Suppressor macrophage treated with lipopolysaccharide for 1 hour (primary cell): Measurements from ENCODE around the gene AMBP.
A peak's percentile ranks its signal among the peaks of the same experiment; 100 is the strongest.
"Not testable (repeated sequence)": the region's sequence is repeated elsewhere in the genome, so short reads cannot be mapped to it uniquely, and the experiment has no call there.

Experiments used
- DNase-seq, 3 donors: peaks; one replicate each; pipeline ENCODE4 v3.0.0-alpha.2; 2020 to 2022

AMBP gene

DNA sequence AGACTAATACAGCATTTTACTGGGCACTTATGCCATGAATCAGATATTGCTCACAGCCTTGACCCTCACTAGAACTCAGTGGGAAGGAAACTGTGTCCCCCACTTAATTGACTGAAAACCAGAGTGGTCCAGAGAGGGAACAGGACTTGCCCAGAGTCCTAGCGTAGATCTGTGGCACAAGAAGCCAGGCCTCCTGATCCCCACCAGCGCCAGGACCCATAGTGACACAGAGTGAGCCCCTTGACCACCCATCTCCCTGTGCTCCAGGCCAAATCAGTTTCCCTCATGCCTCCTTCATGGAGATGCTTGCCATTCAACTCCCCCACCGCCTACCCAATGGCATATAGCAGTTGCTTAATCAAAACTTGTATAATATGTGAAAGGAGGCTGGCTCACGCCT lies 12.7 kb upstream of the AMBP start:
- DNase-seq: no peak

DNA sequence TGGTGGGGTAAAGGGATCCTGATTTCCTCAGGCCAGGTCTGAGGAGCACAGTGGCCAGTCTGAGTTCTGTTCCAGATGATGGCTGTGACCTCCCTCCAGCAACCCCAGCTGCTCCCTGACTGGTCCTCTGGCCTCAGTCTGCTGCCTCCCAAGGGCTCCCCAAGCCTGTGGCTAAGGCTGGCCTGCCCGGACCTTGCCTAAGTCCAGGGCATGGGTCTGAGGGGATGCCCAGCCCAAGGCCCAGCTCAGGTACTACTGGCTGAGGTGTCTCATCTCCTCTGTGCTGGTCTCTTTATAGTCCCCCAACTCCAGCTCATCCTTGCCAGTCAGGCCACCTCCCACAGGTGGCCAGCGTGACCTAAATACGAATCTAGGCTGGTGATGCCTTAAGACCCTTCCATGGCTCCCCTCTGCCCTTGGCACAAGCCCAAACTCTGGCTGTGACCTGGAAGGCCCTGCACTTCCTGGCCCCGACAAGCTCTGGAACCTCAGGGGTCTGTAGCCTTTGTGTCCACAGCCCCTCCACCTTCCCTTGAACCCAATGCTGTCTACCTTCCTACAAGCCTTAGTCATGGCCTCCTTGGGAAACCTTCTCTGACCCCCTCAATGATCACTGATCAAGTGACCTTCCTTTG lies 11.2 kb upstream of the AMBP start:
- DNase-seq: no peak

DNA sequence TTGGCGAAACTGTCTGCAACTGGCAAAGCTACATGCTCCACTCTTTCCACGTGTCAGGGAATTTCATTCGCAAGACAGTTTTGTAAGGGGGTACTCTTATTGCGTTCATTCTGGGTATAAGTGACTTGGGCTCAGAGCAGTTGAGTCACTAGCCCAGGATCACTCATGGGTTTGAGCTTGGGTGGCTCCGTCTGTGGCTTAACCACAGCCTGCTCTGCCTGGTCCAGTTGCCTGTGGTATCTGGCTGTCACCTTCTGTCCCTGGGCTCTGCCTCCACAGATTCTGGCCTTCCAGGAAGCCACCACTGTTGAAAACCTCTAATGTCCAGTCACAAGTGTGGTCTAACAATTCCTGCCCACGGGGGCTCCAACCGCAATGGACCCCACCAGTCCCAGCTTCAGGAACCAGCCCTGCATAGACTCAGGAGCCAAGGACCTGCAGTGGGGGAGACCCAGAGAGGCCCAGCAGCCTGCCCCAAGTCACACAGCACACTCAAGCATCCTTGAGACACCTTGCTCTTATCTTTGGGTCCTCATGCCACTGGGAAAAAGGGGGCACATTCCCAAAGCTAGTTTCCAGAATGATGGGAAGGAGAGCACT lies 10.6 kb upstream of the AMBP start:
- DNase-seq: no peak

DNA sequence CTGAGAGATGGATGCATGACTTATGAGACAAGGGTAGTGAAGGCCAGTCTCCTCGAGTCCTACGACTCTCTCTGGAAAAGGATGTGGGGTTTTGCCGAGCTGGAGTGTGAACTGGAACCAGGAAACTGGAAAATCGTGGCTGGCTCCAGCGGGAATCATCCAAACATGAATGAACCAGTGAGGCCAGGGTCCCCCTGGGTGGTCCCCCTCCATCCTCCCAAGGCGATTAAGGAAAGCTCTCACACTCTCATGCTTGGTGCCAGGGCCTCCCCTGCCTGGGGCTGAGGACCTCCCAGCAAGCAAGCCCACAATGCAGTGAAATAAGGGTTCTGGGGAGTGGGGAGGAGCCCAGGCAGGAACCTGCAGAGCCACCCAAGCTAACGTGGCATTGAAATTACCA lies 9.6 kb upstream of the AMBP start:
- no peak for DNase-seq

DNA sequence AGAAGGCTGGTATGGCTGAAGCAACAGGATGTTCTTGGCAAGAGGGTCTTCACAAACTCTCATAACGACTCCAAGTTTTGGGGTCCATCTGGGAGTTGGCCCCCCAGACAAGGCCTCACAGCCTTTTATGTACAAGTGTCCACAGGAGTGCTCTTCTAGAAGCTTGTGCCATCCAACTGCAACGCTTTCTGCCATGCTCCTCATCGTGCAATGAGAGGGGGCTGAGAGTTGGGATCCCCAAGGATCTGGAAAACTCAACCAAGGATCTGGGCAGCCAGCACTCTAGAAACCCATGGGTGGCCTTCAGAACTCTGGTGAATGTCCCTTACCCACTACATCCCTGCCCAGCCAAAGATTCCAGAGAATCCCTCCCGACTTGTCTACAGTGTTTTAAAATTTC lies 8.5 kb upstream of the AMBP start:
- no peak for DNase-seq

DNA sequence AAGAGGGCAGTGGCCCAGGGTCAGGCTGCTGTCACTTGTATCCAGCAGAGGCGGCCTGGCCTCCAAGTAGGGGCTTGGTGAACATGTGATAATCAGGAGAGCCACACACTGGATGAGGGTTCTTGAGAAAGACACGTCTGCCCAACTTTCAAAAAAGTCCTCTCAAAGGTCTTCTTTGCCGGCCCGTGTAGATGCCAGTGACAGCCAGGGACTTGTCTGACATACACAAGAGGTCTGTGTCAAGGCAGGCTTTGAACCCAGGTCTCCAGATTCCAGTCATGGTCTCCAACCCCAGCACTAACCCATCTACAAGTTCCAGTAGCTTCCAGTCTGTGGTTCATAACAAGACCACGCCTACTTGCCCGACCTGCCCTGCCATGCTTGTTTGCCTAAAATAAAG lies 7.9 kb upstream of the AMBP start:
- DNase-seq: no peak

DNA sequence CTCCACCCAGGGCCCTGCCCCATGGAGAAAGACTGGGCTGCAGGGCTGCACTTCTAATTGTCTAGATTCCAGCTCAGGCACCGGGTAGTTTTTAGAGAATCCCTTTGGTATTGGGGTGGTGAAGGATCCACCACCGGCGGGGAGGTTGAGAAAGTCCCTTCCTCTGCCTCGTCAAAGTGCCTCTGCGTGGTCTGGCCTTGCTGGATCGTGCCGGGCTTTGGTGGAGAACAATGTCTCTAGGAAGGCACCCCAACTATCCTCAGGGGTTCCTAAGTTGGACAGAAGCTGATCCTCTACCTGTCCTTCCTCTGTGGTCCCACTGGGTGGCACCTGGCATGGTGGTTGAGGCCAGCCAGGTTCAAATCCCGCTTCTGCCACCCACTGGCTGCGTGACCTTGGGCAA lies 7.3 kb upstream of the AMBP start:
- DNase-seq: no peak

DNA sequence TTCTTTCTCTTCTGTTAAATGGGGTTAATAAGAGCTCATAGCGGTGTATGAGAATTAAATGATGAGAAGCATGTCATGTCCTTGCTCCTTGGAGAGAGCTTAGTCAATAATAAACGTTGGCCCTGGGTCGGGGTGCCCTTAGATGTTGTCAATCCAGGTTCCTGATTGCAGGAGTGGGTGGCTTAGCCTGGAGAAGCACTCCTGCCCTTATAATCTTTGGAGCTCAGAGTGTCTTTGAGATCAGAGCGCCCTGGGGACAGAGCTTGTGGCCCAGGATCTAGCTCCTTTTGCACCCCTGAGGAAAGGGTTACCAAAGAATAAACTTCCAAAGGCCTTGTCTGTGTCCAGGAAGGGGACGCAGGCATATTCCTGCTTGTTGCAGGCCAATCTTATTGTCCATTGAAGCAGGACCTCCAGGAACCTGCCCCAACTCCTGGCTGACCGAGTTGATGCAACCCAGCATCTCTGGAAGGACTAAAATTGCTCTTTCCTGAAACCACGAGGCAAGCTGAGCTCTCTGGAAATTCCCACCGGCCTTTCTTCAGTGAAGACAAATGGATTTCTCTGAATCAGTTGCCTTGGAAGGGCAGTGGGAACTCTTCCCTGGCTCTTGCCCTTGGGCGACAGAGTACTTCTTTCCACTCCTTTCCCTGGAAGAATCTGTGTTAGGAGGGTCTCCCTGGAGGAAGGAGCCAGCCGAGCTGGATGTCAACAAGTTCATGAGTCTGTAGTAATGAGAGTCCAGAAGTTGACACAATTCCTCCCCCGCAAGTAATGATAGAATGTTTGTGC lies 6.4 kb upstream of the AMBP start:
- DNase-seq: no peak

DNA sequence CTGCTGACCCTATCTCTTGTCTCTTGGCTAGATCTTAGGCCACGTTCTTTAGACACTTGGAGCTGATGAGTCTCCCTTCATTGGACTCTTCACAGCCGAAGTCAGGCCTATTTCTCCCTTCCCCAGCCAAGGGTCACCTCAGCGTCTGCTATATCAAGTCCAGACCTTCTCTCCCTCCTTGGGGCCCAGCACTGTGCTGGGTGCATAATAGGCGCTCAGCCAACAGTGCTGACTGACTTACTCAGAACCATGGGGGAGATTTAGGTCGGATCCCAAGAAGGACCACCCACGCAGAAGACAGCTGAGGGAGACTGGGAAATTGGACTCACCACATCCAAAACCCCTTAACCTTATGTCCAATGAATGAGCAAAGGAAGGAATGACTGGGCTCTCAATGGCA lies 5.6 kb upstream of the AMBP start:
- no peak for DNase-seq

DNA sequence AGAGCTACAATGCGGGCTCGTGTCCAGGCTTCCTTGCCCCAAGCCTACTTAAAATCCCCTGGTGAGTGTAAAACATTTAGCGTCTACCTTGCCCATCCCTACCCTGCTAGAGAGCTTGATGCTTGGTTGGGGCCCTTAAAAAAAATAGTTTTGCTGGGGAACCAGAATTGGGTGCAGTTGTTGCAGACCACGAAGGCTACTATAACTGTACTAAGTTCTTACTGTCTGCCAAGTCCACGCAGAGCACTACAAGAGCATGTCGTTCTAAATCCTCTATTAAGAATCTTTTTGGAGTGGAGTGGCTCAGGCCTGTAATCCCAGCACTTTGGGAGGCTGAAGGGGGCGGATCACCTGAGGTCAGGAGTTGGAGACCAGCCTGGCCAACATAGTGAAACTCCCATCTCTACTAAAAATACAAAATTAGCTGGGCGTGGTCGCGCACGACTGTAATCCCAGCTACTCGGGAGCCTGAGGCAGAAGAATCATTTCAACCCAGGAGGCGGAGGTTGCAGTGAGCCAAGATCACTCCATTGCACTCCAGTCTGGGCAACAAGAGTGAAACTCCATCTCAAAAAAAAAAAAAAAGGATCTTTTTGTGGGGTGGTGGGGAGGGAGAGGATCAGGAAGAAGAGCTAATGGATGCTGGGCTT lies 4.8 kb upstream of the AMBP start:
- DNase-seq: not testable (repeated sequence)

DNA sequence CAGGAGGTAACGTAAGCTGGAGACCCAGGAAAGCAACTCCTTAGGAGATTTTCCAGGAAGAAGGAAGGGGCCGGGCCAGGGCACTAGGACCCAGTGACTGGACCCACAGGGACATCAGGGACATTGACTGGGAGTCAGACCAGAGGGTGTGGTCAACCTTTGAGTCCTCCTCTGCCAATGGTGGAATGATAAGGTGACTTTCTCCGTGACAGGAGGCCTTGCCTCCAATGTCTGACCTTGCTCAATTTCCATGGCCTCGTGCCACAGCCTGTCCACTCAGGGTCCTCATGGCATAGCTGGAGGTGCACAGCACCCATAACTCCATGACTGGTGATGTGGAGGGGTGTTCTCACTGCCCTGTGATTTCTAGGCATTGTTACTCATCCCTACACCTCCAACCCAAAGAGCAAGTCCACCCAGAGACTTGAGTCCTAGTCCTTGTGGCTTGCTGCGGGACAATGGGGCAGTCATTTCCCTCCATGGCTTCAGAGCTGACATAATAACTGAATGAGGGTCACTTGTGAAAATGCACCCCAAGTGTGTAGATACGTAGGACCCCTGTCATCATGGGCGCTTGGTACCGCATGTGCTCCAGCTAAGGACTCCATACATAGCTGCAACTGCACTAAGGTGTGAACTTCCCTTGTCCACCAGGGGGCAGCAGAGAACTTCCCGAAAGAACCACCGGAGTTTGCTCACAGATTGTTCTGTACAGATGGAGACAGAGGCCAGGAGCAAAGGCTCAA lies 4.1 kb upstream of the AMBP start:
- DNase-seq: peak; percentile 87 to 94 (median 94)

DNA sequence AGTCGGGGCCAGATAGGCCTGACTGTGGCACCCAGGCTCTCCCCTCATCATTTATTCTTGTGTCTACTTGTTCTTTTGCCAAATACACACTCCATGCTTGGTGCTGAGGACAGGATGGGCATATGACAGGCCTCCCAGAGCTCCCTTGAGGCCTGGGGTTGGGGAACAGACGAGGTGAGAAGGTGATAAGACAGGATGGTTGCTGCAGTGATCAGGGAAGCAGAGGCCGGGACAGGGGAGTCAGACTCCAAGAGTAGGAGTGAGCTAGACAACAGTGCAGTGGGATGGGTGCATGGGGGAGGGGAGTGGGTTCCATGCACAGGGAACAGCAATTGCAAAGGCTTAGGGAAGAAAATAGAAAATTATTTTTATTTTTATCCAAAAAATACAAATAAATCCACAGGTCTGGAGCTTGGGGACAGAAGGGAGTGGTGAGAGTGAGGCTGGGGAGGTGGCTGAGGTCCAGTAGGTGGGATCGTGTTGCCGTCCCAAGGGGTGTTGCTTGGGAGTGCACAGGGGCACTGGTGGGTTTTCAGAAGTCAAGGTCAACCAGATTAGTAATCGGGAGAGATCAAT lies 3.4 kb upstream of the AMBP start:
- DNase-seq: no peak

DNA sequence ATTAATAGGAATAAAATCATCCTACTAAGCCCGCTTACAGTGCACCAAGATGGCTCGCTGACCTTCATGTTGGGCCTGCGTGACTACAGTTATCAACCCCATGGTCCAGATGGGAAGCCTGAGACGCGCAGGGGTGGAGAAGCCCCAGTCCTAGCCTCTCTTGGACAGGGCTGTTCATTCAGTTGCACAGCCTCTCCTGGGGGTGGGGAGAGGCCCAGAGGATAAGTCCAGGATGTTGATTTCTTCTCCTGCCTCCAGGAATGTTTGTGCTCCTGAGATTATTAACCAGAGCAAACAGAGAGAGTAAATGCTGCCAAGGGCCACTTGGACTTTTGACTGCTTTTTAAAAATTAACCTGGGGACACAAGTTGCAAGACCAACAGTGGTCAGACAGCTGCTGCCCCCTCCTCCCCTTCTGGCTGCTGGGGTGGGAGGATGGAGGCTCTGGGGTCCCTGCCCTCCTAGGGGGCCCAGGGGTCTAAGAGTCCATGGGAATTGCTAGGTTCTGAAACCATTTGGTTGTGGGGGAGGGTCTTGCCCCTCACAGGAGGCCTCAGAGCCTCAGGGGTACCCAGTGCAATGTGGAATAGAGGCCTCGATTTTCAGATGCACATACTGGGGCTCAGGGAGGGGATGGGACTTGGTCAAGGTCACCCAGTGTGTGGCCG lies 2.8 kb upstream of the AMBP start:
- DNase-seq: no peak

DNA sequence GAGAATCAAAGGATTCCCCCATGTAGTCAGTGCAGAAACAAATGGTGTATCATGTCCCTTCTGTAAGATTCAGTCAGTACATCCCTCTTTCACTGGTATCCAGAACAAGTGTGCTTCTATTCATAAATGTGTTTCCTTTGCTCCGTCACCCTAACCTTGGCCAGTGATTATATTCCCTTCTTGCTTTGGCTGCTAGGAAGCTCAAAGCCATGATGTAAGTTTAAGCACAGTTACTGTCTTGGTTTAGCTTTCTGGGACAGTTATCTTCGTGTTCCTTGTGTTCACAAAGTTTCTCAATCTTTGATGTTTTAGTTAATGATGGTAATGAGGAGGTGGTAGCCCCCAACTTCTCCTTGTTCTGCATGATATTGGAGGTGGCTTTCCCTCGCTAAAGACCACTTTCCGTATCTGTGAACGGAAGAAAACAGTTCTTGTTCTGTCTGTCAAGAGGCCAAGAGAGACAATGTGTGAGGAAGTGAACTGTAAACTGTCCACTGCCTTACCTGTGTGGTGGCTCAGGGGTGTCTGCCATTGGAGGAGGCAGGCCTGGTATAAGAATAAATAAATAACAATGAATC lies 2.2 kb upstream of the AMBP start:
- DNase-seq: no peak

DNA sequence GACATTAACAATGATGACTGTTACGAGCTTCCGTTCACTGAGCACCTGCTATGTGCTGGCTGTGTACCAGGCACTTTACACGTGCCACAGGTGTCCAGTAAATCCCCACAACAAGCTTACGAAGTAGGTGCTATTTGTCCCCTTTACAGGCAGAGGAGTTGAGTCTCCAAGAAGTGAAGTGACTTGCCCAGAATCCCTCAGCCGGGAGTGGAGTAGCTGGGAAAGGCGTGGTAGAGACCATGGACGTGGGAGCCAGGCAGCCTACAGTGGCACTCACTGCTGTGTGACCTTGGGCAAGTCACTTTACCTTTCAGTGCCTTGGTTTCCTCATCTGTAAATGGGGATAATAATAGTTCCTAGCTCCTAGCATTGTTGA lies 669 bp upstream of the AMBP start:
- no peak for DNase-seq

DNA sequence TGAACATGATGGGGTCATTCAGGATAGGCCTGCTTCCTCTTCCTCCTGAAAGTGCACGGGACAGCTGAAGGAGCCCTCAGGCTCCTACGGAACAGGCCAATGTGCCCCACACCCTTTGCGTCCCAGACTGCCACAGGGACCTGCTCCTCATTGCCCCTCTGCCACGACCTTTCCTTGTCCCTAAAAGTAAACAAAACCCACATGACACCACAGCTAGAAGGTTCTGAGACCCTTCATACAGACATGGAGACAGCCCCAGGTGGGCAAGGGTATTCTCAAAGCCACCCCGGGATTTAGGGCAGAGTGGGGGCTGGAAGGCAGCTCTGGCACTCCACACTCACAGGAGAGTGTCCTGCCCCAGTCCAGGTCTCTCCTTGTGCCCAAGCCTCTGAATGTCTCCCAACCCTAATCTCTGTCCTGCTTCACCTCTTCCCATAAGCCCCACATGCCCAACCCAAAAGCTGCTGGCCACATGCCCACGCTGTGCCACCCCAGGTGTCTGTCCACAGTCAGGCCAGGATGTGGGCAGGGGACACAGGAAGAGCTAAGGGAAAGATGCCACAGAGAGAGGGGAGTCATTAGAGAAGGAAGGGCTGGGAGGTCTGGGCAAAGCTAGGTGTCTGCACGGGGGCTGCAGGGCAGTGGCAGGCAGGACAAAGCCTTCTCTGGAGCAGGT lies 800 bp downstream of the AMBP start:
- no peak for DNase-seq

DNA sequence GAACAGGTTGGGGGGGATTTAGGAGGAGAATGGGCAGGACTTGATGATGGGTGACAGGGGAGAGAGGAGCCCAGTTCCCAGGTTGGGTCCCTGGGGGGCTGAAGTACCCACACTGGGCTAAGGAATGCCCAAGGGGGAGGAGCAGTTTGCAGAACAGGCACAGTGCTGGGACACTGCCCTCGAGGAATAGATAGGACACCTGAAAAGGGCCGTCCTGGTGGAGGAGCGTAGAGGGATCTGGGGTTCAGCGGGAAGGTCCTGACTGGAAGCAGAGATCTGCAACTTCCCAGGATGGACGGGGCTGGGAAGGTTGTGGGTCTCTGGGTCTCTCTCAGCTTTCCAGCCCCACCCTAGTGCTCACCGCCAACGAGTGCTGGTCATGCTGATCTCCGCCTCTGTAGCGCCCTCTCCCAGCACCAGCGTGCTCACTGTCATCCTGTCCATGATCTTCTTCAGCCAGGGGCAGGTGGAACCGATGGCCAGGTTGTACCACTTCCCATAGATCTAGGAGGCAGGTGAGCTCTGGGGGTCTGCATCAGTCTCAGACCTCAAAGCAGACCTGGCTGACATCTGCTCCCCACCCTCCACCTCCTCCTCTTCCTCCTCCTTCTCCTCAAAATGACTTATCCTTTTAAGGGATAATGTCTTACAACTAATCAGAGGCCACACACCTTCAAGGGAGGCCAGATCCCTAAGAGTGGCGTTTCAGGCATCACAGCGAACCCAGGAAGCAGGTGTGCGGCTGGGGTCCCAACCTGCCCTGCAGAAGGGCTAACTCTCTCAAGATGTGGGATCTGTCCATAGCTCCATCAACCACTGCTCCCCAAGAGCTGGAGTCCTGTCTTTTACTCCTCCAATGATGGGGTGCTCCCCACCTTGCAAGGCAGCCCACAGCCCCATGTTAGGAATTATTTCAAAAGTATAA lies 1.6 kb downstream of the AMBP start:
- no peak for DNase-seq

DNA sequence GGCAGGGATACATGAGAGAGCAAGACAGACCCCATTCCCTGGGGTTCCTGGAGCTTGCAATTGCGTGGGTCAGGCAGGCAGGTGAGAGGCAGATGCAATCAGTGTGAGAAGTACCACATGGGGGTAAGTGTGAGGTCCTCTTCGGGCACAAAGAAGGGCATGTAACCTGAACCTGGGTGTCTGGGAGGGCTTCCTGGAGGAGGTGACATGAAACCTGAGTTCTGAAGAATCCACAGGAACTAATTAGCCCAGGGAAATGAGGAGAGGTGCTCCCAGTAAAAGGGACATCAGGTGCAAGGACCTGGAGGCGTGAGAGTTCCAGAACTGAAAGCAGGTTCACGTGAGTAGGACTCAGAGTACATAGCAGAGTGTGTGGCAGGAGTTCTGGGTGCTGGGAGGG lies 2.5 kb downstream of the AMBP start:
- DNase-seq: no peak

DNA sequence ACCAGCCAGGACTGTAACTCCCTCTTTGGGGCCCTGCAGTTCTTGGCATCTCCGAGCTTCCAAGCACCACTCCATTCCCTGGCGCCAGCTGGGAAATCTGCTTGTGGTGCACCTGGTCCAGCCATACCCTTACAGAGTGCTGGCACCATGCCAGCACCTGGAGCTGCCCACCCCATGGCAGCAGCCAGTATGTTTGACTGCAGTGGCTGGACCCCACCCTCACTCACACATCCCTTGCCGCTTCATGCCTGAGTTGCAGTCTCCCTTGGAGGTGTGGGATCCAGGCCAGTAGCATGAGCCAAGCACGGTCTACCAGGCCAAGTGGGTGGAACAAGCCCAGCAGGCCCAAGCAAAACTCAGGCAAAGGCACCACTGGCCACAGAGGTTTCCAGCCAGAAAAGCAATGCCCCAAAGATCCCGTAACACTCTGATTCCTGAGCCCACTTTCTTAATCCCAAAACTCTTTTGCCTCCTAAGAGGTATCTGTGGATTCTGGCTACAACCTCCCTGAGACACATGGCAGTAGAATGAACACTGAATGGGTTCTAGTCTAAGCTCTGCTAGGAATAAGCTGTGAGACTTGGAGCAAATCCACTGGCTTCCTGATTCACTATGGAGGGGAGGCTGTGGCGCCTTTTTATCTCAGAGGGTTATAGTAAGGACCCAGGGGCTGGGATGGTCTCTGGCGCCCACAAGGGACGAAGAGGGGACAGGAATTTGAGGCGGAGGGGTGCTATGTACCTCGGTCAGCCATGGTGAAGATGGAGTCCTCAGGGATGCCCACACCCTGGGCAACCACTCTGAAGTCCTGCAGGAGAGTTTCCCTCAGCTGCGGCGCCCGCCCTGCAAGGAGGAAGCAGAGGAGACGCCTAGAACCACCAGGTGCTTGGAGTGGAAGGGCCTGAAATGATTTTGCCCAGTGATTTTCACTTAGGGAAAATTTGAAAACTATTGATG lies 5.6 kb downstream of the AMBP start:
- DNase-seq: no peak
